HG03432 (cell line): ENCODE results near the gene ZNF467.

Experiments
- ATAC-seq: cut with Tn5 transposase; IDR thresholded peaks from one replicate; pipeline ENCODE4 v1.9.1; 2021; ENCODE audit warnings: mild to moderate bottlenecking, moderate library complexity; ENCODE audit not compliant: unreplicated experiment

Gene ZNF467

GRCh38 chr7:149809215-149809614 is 35.8 kb upstream of the ZNF467 start:
- ATAC-seq: no peak

- ATAC-seq: no peak
Measured at GRCh38 chr7:149808311-149808710, 34.9 kb upstream of the ZNF467 start.

GRCh38 chr7:149806726-149807125 is 33.3 kb upstream of the ZNF467 start:
- no peak for ATAC-seq

GRCh38 chr7:149804106-149804505 is 30.7 kb upstream of the ZNF467 start:
- ATAC-seq: no peak

GRCh38 chr7:149803551-149804074 is 30.2 kb upstream of the ZNF467 start:
- no peak for ATAC-seq

- no peak for ATAC-seq
Measured at GRCh38 chr7:149802966-149803365, 29.6 kb upstream of the ZNF467 start.

- no peak for ATAC-seq
Measured at GRCh38 chr7:149801816-149802215, 28.4 kb upstream of the ZNF467 start.

GRCh38 chr7:149801002-149801566 is 27.7 kb upstream of the ZNF467 start:
- ATAC-seq: no peak

GRCh38 chr7:149800169-149800555 is 26.8 kb upstream of the ZNF467 start:
- no peak for ATAC-seq

- ATAC-seq: no peak
Measured at GRCh38 chr7:149799397-149800168, 26.2 kb upstream of the ZNF467 start.

- ATAC-seq: no peak
Measured at GRCh38 chr7:149797771-149798170, 24.4 kb upstream of the ZNF467 start.

GRCh38 chr7:149796287-149796860 is 23.0 kb upstream of the ZNF467 start:
- no peak for ATAC-seq

GRCh38 chr7:149795126-149795525 is 21.7 kb upstream of the ZNF467 start:
- no peak for ATAC-seq

GRCh38 chr7:149794661-149795060 is 21.3 kb upstream of the ZNF467 start:
- ATAC-seq: no peak

- no peak for ATAC-seq
Measured at GRCh38 chr7:149793261-149793660, 19.9 kb upstream of the ZNF467 start.

- no peak for ATAC-seq
Measured at GRCh38 chr7:149792220-149792595, 18.8 kb upstream of the ZNF467 start.

- no peak for ATAC-seq
Measured at GRCh38 chr7:149791411-149792219, 18.2 kb upstream of the ZNF467 start.

GRCh38 chr7:149790754-149791360 is 17.5 kb upstream of the ZNF467 start:
- ATAC-seq: no peak

- ATAC-seq: no peak
Measured at GRCh38 chr7:149790146-149790548, 16.8 kb upstream of the ZNF467 start.

GRCh38 chr7:149789101-149789500 is 15.7 kb upstream of the ZNF467 start:
- no peak for ATAC-seq

GRCh38 chr7:149788300-149788851 is 15.0 kb upstream of the ZNF467 start:
- no peak for ATAC-seq
